HG03521 (cell line): ENCODE data around the gene MYOG.

Experiments used
- ATAC-seq: cut with Tn5 transposase; IDR thresholded peaks from one replicate; pipeline ENCODE4 v1.9.1; 2021; ENCODE audit warnings: mild to moderate bottlenecking, moderate library complexity; ENCODE audit not compliant: unreplicated experiment

MYOG gene

DNA sequence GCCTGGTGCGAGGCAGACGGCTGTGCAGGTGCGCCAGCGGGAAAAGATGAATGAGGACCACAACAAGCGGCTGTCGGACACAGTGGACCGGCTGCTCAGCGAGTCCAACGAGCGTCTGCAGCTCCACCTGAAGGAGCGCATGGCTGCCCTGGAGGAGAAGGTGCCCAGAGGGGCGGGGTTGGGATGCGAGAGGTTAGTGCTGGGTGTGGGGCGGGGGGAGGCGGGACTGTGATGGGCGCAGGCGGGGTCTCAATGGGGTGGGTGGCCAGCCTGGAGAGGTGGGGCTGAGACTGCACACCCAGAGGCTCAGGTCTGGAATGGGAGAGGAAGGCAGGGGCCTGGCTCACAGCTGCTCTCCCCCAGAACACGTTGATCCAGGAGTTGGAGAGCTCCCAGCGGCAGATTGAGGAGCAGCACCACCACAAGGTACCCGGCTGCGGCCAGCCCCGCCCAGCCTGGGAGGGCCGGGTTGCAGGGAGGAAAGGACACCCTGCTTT lies 37.2 kb downstream of the MYOG start:
- no peak for ATAC-seq

DNA sequence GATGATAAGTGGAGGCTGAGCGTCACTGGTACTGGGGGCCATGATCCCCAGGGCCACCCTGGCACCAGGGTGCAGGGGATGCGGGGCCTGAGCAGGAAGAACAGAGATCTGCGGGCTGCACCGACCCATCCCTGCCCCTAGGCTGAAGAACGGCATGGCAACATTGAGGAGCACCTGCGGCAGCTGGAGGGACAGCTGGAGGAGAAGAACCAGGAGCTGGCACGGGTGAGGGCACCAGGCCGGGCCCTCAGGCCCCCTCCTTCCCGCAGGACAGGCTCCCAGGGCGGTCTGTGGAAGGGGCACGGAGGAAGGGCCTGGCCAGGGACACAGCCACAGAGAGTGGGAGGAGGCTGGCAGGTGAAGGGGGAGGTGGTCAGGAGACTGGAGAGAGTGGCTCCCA lies 37.7 kb downstream of the MYOG start:
- ATAC-seq: no peak

- ATAC-seq: no peak
These were observed 38.7 kb downstream of the MYOG start for GRCh38 chr1:203046984-203047630.

GRCh38 chr1:203045821-203046594 lies 39.8 kb downstream of the MYOG start:
- ATAC-seq: no peak

- no peak for ATAC-seq
These were observed 40.5 kb downstream of the MYOG start for GRCh38 chr1:203045336-203045735.

DNA sequence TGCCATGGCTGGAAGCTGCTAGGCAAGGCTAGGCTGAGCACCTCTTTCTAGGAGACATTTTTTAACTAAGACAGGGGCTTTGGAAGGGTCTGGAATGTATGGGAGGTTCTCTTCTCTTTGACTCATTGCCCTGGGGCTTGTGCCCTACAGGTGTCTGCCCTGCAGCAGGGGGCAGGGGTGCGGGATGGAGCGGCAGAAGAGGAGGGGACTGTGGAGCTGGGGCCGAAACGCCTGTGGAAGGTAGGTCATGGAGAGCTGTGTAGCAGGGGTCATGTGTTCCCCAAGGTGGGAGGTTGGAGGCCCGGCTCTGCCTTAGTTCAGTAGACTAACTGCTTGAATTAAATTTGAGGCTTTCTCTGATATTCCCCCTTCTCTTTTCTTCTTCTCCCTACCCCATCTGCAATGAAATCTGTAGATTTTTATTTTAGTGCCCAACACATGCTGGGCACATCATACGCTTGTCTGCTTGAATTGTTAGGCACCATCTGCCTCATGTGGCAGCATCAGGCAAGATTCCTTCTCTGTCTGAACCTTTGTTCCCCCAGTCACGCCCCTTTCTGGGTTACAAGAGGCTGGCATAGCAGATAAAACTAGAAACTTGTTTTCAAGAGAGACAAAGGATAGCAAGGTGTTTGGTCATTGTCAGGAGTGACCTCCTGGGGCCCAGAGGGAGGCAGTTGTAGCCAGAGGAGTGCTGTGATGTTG lies 41.1 kb downstream of the MYOG start:
- no peak for ATAC-seq

DNA sequence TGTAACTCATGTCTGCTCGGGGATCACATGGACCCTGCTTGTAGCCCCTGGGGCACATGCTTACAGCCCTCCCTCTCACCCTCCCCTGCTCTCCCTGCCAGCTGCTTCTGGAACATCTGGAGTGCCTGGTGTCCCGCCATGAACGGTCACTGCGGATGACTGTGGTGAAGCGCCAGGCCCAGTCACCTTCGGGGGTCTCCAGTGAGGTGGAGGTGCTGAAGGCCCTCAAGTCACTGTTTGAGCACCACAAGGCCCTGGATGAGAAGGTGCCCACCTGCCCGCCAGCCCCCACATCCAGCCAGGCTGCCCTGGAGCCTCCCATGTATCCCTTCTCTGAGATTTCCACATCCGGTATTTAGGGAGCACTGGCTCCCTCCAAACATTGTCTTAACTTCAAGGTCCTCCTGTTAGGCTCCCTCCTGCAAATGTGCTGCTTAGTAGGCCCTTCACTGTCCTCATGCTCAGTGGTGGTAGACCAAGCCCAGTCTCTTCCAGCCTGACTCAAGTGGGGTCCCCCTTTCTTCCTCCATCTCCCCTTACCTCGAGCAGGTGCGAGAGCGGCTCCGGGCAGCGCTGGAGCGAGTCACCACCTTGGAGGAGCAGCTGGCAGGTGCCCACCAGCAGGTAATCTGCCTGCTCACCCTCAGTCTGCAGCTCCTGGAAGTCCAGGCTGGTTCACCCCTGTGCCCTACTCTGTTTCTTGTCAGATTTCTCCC lies 41.8 kb downstream of the MYOG start:
- no peak for ATAC-seq

- no peak for ATAC-seq
These were observed 44.4 kb downstream of the MYOG start for GRCh38 chr1:203041351-203041932.

- ATAC-seq: no peak
These were observed 45.1 kb downstream of the MYOG start for GRCh38 chr1:203040513-203041275.

- ATAC-seq: no peak
These were observed 46.0 kb downstream of the MYOG start for GRCh38 chr1:203039609-203040512.

GRCh38 chr1:203038891-203039608 lies 46.8 kb downstream of the MYOG start:
- ATAC-seq: no peak

DNA sequence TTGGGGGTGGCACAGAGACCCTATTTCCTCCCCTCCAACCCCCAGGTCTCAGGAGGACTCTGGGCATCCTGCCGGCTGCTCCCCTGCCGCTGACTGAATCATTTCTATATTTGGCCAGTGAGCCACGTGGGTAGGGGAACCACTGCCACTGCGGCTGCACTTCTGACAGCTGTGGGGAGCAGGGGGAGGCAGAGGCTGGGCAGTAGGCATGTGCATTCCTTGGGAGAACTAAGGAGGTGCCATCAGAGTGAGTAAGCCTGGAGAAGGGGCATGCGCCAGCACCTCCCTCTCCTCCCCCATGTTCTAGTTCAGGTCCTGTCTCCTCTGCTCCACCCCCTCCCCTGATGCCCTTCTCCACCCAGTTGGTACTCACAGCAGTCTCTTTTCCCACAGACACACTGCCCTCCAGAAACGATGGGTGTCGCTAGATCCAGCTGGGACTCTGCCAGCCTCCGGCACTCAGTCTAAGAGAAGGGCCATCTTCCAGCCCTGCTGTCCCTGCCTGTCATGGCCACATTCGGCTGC lies 47.5 kb downstream of the MYOG start:
- ATAC-seq: no peak

DNA sequence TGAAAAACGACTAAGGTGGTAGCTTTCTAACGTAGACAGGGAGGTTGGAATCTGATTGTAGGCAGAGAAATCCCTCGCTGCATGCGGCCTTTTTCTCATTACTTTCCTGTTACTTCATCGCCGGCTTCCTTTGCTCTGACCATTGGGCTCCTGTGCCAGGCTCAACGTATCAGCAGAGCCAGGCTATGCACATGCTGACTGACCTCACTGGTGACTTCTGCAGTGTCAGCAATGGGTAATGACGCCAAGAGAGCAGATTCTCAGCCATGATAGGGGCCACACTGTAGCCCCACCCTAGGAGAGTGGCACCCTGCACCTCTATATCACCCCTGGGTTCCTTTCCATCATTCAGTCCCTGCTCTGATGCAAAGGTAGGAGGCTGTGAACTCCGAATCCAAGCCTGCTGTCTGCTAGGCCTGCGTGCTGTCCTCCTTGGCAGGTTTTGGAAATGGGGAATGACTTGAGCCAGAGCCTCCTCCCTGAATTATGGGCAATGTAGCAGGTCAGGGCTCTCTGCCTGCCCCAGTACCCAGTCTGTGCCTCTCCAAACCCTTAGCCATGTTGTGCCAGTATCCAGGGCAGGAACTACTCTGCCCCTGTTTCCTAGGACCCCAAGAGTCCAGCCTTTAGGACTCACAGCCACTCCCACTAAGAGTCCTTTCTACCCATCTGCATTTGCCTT lies 48.2 kb downstream of the MYOG start:
- ATAC-seq: no peak

DNA sequence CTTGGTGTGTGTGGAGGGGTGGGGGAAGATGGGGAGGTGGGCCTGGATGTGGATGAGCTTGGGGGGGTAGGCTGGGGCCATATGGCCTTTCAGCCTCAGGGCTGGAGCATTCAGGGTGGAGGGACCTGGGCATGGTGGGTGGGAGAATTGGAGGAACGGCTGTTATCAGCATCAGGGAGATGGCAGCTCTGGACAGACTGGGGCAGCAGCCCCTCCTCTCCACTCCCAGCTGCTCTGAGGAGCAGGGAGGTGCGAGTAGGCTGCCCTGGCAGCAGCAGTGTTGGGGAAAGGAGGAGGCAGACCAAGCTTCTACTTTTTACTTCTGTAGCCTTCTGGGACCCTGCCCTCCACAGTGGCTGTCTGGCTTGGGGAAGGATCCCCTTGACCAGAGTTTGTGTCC lies 49.3 kb downstream of the MYOG start:
- ATAC-seq: no peak

GRCh38 chr1:203036135-203036534 lies 49.7 kb downstream of the MYOG start:
- ATAC-seq: no peak

DNA sequence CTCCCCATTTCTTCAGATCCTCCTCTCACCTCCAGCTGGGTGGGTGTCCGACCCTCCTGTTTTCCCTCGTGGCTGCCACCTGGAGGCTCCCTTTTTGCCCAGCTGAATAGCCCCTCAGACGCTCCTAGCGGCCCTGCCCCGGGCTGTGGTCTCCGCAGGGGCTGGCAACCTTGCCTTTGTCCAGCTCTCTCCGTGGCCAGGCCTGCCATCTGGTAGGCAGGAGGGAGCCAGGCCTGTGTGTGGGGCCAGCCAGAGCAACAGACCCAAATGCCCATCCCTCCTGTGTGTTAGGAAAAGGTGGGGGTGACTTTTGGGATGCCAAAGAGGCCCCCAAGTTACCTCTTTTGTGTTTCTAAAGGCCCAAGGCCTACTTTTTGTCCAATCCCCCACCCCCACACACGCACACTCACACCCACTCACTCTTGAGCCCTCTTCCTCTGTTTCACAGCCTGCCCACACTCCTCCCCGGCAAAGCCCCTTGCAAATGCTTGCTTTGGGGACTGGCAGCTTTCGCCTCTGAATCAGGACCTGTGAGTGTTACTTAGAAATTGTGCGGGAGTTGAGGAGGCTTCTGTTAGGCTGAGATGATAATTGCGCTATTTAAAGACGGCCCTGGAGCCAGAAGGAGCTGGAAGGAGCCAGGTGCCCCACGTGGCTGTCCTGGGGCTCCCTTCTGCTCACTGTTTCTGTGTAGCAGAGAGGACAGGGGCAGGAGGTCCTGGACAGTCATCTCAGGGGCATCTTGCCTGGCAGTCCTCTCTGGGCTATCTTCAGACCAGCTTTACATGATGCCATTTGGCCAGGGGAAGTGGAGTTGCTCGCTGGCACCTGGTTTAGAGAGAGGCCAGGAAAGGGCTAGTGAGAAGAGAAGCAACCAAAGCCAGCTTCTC lies 50.5 kb downstream of the MYOG start:
- ATAC-seq: no peak
